ENCODE data around the gene CCNA1. TPM values are rescaled to one million over a fixed set of nuclear protein-coding genes. Genes with fewer than 3 reads are reported as not detected.

CCNA1 gene
- 0.23 to 0.45 TPM (median 0.38 TPM) in 5 replicates for total RNA-seq (2022; extraction: Qiagen RNA extraction)

DNA sequence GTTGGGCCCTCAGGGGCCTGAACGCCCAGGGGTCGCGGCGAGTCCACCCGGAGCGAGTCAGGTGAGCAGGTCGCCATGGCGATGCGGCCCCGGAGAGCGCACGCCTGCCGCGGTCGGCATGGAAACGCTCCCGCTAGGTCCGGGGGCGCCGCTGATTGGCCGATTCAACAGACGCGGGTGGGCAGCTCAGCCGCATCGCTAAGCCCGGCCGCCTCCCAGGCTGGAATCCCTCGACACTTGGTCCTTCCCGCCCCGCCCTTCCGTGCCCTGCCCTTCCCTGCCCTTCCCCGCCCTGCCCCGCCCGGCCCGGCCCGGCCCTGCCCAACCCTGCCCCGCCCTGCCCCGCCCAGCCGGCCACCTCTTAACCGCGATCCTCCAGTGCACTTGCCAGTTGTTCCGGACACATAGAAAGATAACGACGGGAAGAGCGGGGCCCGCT, at the start of gene CCNA1:
CCNA1 (plus strand) TSS at position 390 of the 439 bp plus-strand sequence. CDS start 562 bp downstream, outside the sequence.

Other genes starting within 250 kb of the CCNA1 start
- gene SOHLH2, start 217.9 kb upstream of the CCNA1 start, total RNA-seq (2022; extraction: Qiagen RNA extraction) = 0.04 TPM in 1 of 5 replicates, not detected in the others
- gene CCDC169, start 134.7 kb upstream of the CCNA1 start, total RNA-seq (2022; extraction: Qiagen RNA extraction) = 0.21 to 0.47 TPM (median 0.33 TPM) in 5 replicates
- gene SPART, start 86.1 kb upstream of the CCNA1 start, total RNA-seq (2022; extraction: Qiagen RNA extraction) = 22.5 to 25.1 TPM (median 24.2 TPM) in 5 replicates
- not detected in 5 replicates for gene SERTM1, start 241.5 kb downstream of the CCNA1 start, total RNA-seq (2022; extraction: Qiagen RNA extraction)